HL-60/S4 treated with phorbol 12-myristate 13-acetate at 8.2 ng/mL for 4 days and 3 days (cell line): Measurements from ENCODE around the gene MED13L.
"Not testable (repeated sequence)": the region's sequence is repeated elsewhere in the genome, so short reads cannot be mapped to it uniquely, and the experiment has no call there.

ENCODE experiments used
- in situ Hi-C: fragments of 300-500 bp; cut with MboI; formaldehyde crosslinking; loops from 2 replicates; pipeline ENCODE4 v1.15.0; 2022; ENCODE audit warnings: low sequenced_read_pairs

MED13L gene

GRCh38 chr12:116304621-116305020 lies 27.1 kb upstream of the MED13L start:
- in situ Hi-C loops: no loop called here

- in situ Hi-C loops: no loop called here
Measured at GRCh38 chr12:116303929-116304328, 26.4 kb upstream of the MED13L start.

- in situ Hi-C loops: no loop called here
Measured at GRCh38 chr12:116303066-116303465, 25.6 kb upstream of the MED13L start.

GRCh38 chr12:116302166-116303058 lies 24.9 kb upstream of the MED13L start:
- in situ Hi-C loops: no loop called here

GRCh38 chr12:116301621-116302020 lies 24.1 kb upstream of the MED13L start:
- in situ Hi-C loops: no loop called here

- in situ Hi-C loops: no loop called here
Measured at GRCh38 chr12:116299665-116300328, 22.3 kb upstream of the MED13L start.

- in situ Hi-C loops: no loop called here
Measured at GRCh38 chr12:116299064-116299463, 21.6 kb upstream of the MED13L start.

GRCh38 chr12:116298578-116298977 lies 21.1 kb upstream of the MED13L start:
- in situ Hi-C loops: no loop called here

GRCh38 chr12:116297224-116297834 lies 19.8 kb upstream of the MED13L start:
- in situ Hi-C loops: no loop called here

- in situ Hi-C loops: no loop called here
Measured at GRCh38 chr12:116295327-116296263, 18.1 kb upstream of the MED13L start.

GRCh38 chr12:116294454-116295165 lies 17.1 kb upstream of the MED13L start:
- in situ Hi-C loops: no loop called here

- in situ Hi-C loops: no loop called here
Measured at GRCh38 chr12:116293687-116294453, 16.4 kb upstream of the MED13L start.

GRCh38 chr12:116291218-116291617 lies 13.7 kb upstream of the MED13L start:
- in situ Hi-C loops: no loop called here

- in situ Hi-C loops: no loop called here
Measured at GRCh38 chr12:116288735-116289134, 11.2 kb upstream of the MED13L start.

- in situ Hi-C loops: no loop called here
Measured at GRCh38 chr12:116287842-116288301, 10.4 kb upstream of the MED13L start.

- in situ Hi-C loops: no loop called here
Measured at GRCh38 chr12:116284396-116284795, 6.9 kb upstream of the MED13L start.

GRCh38 chr12:116283881-116284280 lies 6.4 kb upstream of the MED13L start:
- in situ Hi-C loops: not testable (repeated sequence)

GRCh38 chr12:116282371-116283286 lies 5.1 kb upstream of the MED13L start:
- in situ Hi-C loops: no loop called here
